Natural killer cell (primary cell): ENCODE measurements around the gene SORCS2. TPM values are rescaled to one million over a fixed set of nuclear protein-coding genes. Genes with fewer than 3 reads are reported as not detected.

Source experiments
- ATAC-seq, 3 donors: fragments of 150-1000 bp in 2 of 3; fragments of 200-7000 bp in 1 of 3; cut with Tn5 transposase; 1 replicate in 1 of 3; 2 replicates in 2 of 3; pipeline ENCODE4 v1.10.0; 2021; ENCODE audit warnings: mild to moderate bottlenecking in 2 of 3, moderate library complexity in 2 of 3
- DNase-seq, 2 donors: peaks; one replicate each; pipeline versions ENCODE4 v3.0.0 to v3.0.0-alpha.2; 2013 to 2021; ENCODE audit warnings: mixed read lengths in 1 of 2
- H3K27ac ChIP-seq: one replicate; pipeline ENCODE4 v1.5.1; 2013; ENCODE audit warnings: mild to moderate bottlenecking, low read length
- H3K27me3 ChIP-seq: one replicate; pipeline ENCODE4 v1.6.1; 2013; ENCODE audit warnings: low read length; ENCODE audit not compliant: control insufficient read depth, insufficient read depth
- H3K36me3 ChIP-seq: one replicate; pipeline ENCODE4 v1.6.1; 2013; ENCODE audit warnings: low read length; ENCODE audit not compliant: control insufficient read depth, insufficient read depth
- H3K4me1 ChIP-seq: one replicate; pipeline ENCODE4 v1.6.1; 2013; ENCODE audit warnings: low read length; ENCODE audit not compliant: control insufficient read depth, insufficient read depth
- H3K4me3 ChIP-seq: one replicate; pipeline ENCODE4 v1.5.1; 2013; ENCODE audit warnings: low read length
- H3K9me3 ChIP-seq: one replicate; pipeline ENCODE4 v1.6.1; 2013; ENCODE audit warnings: low read length; ENCODE audit not compliant: control insufficient read depth, insufficient read depth
- H3K27ac Mint-ChIP-seq, 2 donors: one replicate each; pipeline ENCODE4 v1.8.0; 2022; ENCODE audit warnings: mild to moderate bottlenecking in 2 of 2, mixed read lengths in 2 of 2, moderate library complexity in 1 of 2
- H3K27me3 Mint-ChIP-seq, 2 donors: one replicate each; pipeline ENCODE4 v1.8.0; 2022; ENCODE audit warnings: low read depth in 2 of 2, mixed read lengths in 2 of 2
- H3K36me3 Mint-ChIP-seq: one replicate; pipeline ENCODE4 v1.8.0; 2022; ENCODE audit warnings: mixed read lengths
- H3K4me1 Mint-ChIP-seq, 2 donors: one replicate each; pipeline ENCODE4 v1.8.0; 2022; ENCODE audit warnings: mixed read lengths in 2 of 2
- H3K4me3 Mint-ChIP-seq: one replicate; pipeline ENCODE4 v1.8.0; 2022; ENCODE audit warnings: mild to moderate bottlenecking, moderate library complexity, mixed read lengths
- H3K9me3 Mint-ChIP-seq, 2 donors: one replicate each; pipeline ENCODE4 v1.8.0; 2022; ENCODE audit warnings: mixed read lengths in 2 of 2
- CTCF ChIP-seq: fragments of 200-600 bp; IDR thresholded peaks from one replicate; pipeline ENCODE4 v1.8.0; 2022; ENCODE audit warnings: antibody characterized with exemption
- WGBS: methylation state at CpG from one replicate; pipeline ENCODE4 v1.1.7; 2013; ENCODE audit warnings: missing lambda C conversion rate; ENCODE audit not compliant: insufficient coverage; 5-methylcytosine and 5-hydroxymethylcytosine counted together
- intact Hi-C: fragments of 100-400 bp; cut with micrococcal nuclease; formaldehyde crosslinking; loops from one replicate; pipeline ENCODE4 v1.14.2; 2022
- total RNA-seq, 4 donors: library from RNA; stranded (reverse); fragments of 120-200 nt in 1 of 4; gene quantifications; one replicate each; pipeline versions ENCODE4 v1.2.3 to v1.2.4, GENCODE V29; 2013 to 2022

The SORCS2 gene
- total RNA-seq, 3 donors from 2014 or later (not counting 1 experiment from before 2014, with no cell fraction given), result 1.2 to 2.5 (median 1.4) TPM

DNA sequence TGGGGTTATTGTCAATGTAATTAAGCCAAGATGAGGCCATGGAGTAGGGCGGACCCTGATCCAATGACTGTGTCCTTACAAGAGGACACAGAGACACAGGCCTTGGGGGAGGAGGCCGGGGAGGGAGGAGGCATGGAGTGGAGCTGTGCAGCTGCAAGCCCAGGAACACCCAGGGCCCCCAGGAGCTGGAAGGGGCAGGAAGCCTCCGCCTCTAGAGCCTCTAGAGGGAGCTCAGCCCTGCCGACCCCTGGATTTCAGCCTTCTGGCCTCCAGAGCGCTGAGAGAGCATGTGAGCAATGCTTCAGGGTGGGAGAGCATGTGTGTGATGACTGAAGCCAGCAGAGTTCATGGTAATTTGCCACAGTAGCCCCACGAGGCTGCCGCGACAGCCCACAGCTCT is 512.7 kb downstream of the SORCS2 start:
- intact Hi-C loops, result no loop called here

DNA sequence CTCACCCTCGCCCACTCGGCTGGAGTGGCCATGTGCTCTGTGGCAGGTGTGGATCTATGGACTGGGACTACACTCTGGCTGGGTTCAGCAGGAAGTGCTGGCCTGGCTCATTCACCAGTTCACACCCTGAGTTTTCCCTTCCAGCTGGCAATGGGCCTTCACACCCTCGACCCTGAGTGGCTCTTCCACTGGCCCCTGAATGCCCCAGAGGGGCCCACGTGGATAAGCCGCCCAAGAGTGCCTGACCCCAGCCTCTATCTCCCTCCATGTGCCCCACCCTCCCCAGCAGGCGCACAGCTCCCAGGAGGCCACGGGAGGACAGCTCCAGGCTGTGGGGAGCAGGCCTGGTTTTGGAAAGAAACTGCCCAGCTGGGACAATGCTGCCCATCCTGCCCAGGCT is 513.3 kb downstream of the SORCS2 start:
- H3K27ac ChIP-seq, result no peak overlapping the region
- peaks cover 7% of the 10 kb centered on the region for H3K4me1 ChIP-seq
- ATAC-seq (no peak), DNase-seq (no peak)
- H3K4me3 ChIP-seq, result no peak overlapping the region
- H3K27ac Mint-ChIP-seq, result no peak overlapping the region
- H3K9me3 ChIP-seq, result no peaks in the 10 kb centered on the region
- no peak for TF ChIP-seq CTCF
- no peaks in the 10 kb centered on the region for H3K27me3 ChIP-seq
- H3K4me3 Mint-ChIP-seq, result no peak overlapping the region
- 81% methylated on average over 7 of the region's 7 CpGs for WGBS
- no peaks in the 10 kb centered on the region for H3K36me3 Mint-ChIP-seq
- intact Hi-C loops, result no loop called here
- H3K27me3 Mint-ChIP-seq, result no peaks in the 10 kb centered on the region
- H3K4me1 Mint-ChIP-seq, result peaks cover 5 to 6% of the 10 kb centered on the region in 2 donors
- H3K36me3 ChIP-seq, result no peaks in the 10 kb centered on the region
- H3K9me3 Mint-ChIP-seq, result no peaks in the 10 kb centered on the region

More for the DNA sequence above, 512.7 kb downstream of the SORCS2 start:
- Histone ChIP-seq H3K27ac (no peak overlapping the region), H3K4me3 (no peak overlapping the region), H3K4me1 (peaks cover 7% of the 10 kb centered on the region), H3K9me3 (no peaks in the 10 kb centered on the region), H3K27me3 (no peaks in the 10 kb centered on the region), H3K36me3 (no peaks in the 10 kb centered on the region)
- H3K9me3 Mint-ChIP-seq, result no peaks in the 10 kb centered on the region
- 80% methylated on average over 8 of the region's 8 CpGs for WGBS
- peaks cover 0 to 3% of the 10 kb centered on the region in 2 donors for H3K27me3 Mint-ChIP-seq
- H3K36me3 Mint-ChIP-seq, result no peaks in the 10 kb centered on the region
- ATAC-seq (no peak), DNase-seq (no peak)
- no peak overlapping the region for H3K27ac Mint-ChIP-seq
- H3K4me1 Mint-ChIP-seq, result peaks cover 5 to 6% of the 10 kb centered on the region in 2 donors
- H3K4me3 Mint-ChIP-seq, result no peak overlapping the region
- no peak for TF ChIP-seq CTCF

DNA sequence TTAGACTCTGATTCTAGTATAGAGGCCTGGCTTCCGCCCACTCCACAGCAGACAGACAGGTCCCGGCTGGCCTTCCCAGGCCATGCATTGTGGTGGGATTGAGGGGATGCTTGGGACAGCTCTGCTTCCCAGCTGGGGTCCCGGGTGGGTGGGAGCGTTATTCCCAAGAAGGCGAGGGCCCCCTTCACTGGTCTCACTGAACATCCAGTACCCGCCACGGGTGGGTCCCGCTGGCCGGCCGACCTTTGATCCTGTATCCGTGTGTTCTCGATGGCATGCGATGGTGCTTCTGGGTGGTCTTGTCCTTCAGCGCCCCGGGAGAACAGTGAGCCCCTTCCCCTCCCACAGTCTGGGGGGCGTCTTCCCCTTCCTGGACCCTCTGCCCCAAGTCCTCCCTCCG is 515.9 kb downstream of the SORCS2 start:
- no peak overlapping the region for H3K27ac Mint-ChIP-seq
- no peak for TF ChIP-seq CTCF
- Histone ChIP-seq H3K4me3 (no peak overlapping the region), H3K9me3 (no peaks in the 10 kb centered on the region), H3K4me1 (peaks cover 7% of the 10 kb centered on the region), H3K27ac (no peak overlapping the region), H3K36me3 (no peaks in the 10 kb centered on the region), H3K27me3 (no peaks in the 10 kb centered on the region)
- no peaks in the 10 kb centered on the region for H3K27me3 Mint-ChIP-seq
- no peak overlapping the region for H3K4me3 Mint-ChIP-seq
- no peaks in the 10 kb centered on the region for H3K9me3 Mint-ChIP-seq
- intact Hi-C loops, result no loop called here
- WGBS, result 91% methylated on average over 17 of the region's 17 CpGs
- no peaks in the 10 kb centered on the region for H3K36me3 Mint-ChIP-seq
- ATAC-seq, result no peak
- H3K4me1 Mint-ChIP-seq, result peaks cover 0 to 9% of the 10 kb centered on the region in 2 donors
- DNase-seq, result no peak

DNA sequence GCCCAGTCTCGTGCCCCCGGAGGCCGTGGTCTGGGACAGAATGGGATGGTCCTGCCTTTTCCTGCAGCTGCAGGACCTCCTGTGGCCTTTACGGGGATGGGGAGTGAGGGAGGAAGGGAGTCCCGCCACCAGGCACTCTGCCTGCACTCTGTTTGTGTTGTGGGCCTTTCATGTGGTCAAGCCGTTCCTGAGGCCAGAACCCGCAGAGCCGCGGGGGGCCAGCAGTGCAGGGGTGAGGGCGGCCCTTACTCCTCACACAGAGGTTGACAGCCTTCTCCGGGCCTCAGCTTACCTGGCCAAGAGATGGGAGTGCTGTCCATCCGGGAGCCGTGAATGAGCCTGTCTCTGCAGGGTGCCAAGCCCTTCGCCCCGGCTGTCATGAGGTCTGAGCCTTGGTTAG is 516.6 kb downstream of the SORCS2 start:
- Mint-ChIP-seq H3K27me3 (no peaks in the 10 kb centered on the region), H3K9me3 (no peaks in the 10 kb centered on the region), H3K36me3 (no peaks in the 10 kb centered on the region), H3K4me1 (peaks cover 0 to 7% of the 10 kb centered on the region in 2 donors), H3K4me3 (no peak overlapping the region), H3K27ac (no peak overlapping the region)
- no peaks in the 10 kb centered on the region for H3K36me3 ChIP-seq
- no peak for TF ChIP-seq CTCF
- H3K27ac ChIP-seq, result no peak overlapping the region
- no peak for ATAC-seq
- DNase-seq, result no peak
- peaks cover 7% of the 10 kb centered on the region for H3K4me1 ChIP-seq
- intact Hi-C loops, result no loop called here
- H3K4me3 ChIP-seq, result no peak overlapping the region
- no peaks in the 10 kb centered on the region for H3K27me3 ChIP-seq
- peaks cover 3% of the 10 kb centered on the region for H3K9me3 ChIP-seq
- WGBS, result 38% methylated on average over 15 of the region's 15 CpGs
